Tibial nerve (tissue), 4 donors: ENCODE data around the gene IL1RL1.

ENCODE experiments used
- EP300 ChIP-seq, 2 donors: sonication (generic); formaldehyde crosslinking; IDR thresholded peaks; one replicate each; pipeline ENCODE4 v1.6.1; 2017; ENCODE audit warnings: antibody characterized with exemption in 2 of 2, mild to moderate bottlenecking in 1 of 2
- POLR2A ChIP-seq, 2 donors: fragments of 450-650 bp; IDR thresholded peaks; one replicate each; pipeline ENCODE4 v1.6.1; 2017; ENCODE audit warnings: antibody characterized with exemption in 2 of 2, mild to moderate bottlenecking in 2 of 2, moderate library complexity in 2 of 2
- TF ChIP-seq, protein P1 (sequence below), 5 experiments: fragments of 200-600 bp in 3 of 5; fragments of 450-650 bp in 2 of 5; sonication (generic) in 3 of 5; IDR thresholded peaks; one replicate each; pipeline ENCODE4 v1.5.1; 2016 to 2019; ENCODE audit warnings: antibody characterized with exemption in 5 of 5, mild to moderate bottlenecking in 3 of 5, moderate library complexity in 2 of 5

GRCh38 chr2:102392942-102393341, 81.6 kb downstream of the IL1RL1 start:
- TF ChIP-seq, protein P1, sequence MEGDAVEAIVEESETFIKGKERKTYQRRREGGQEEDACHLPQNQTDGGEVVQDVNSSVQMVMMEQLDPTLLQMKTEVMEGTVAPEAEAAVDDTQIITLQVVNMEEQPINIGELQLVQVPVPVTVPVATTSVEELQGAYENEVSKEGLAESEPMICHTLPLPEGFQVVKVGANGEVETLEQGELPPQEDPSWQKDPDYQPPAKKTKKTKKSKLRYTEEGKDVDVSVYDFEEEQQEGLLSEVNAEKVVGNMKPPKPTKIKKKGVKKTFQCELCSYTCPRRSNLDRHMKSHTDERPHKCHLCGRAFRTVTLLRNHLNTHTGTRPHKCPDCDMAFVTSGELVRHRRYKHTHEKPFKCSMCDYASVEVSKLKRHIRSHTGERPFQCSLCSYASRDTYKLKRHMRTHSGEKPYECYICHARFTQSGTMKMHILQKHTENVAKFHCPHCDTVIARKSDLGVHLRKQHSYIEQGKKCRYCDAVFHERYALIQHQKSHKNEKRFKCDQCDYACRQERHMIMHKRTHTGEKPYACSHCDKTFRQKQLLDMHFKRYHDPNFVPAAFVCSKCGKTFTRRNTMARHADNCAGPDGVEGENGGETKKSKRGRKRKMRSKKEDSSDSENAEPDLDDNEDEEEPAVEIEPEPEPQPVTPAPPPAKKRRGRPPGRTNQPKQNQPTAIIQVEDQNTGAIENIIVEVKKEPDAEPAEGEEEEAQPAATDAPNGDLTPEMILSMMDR (IDR thresholded peaks at IDR 0.05): no peak
- TF ChIP-seq POLR2A (IDR thresholded peaks at IDR 0.05) (no peak), EP300 (IDR thresholded peaks at IDR 0.05) (no peak)
